ENCODE data around the gene ANKS1B. TPM values are rescaled to one million over a fixed set of nuclear protein-coding genes. Genes with fewer than 3 reads are reported as not detected.

The ANKS1B gene
- total RNA-seq, 1 experiment from 2014 or later: 0.54 TPM

- no peak for TF ChIP-seq POLR2AphosphoS5 (IDR thresholded peaks at IDR 0.05; ENCODE audit: low read depth, low read length)
- TF ChIP-seq, protein P1, sequence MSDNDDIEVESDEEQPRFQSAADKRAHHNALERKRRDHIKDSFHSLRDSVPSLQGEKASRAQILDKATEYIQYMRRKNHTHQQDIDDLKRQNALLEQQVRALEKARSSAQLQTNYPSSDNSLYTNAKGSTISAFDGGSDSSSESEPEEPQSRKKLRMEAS (IDR thresholded peaks at IDR 0.05): no peak
- TF ChIP-seq CTCF (IDR thresholded peaks at IDR 0.05 in 2 of 3, conservative IDR thresholded peaks at IDR 0.05 in 1 of 3; ENCODE audit: borderline replicate concordance in 1 of 3, insufficient read depth in 1 of 3, low read depth in 2 of 3, low read length in 2 of 3): no peak
- TF ChIP-seq ATF3 (IDR thresholded peaks at IDR 0.05): no peak
- no peak for TF ChIP-seq RAD21 (IDR thresholded peaks at IDR 0.05; ENCODE audit: low read depth)
- TF ChIP-seq JUND (IDR thresholded peaks at IDR 0.05): no peak
- TF ChIP-seq SRF (IDR thresholded peaks at IDR 0.05; ENCODE audit: low read depth): no peak
- TF ChIP-seq CBX3 (IDR thresholded peaks at IDR 0.05; ENCODE audit: low read depth): no peak
- no peak for TF ChIP-seq CEBPB (IDR thresholded peaks at IDR 0.05; ENCODE audit: low read depth)
- no peak for TF ChIP-seq ELF1 (IDR thresholded peaks at IDR 0.05; ENCODE audit: borderline replicate concordance, low read depth)
- H3K9ac ChIP-seq (ENCODE audit: low read length): no peak overlapping the region
- ChIA-PET CTCF (no interaction called here), RAD21 (ENCODE audit: low non-redundant PET in 1 of 2, low total read pairs in 2 of 2, uncharacterized antibody in 2 of 2, unreplicated experiment in 2 of 2) (no interaction called here), POLR2A (no interaction called here)
- no peaks in the 10 kb centered on the region for H3K4me1 ChIP-seq (ENCODE audit: control insufficient read depth in 1 of 2, insufficient read depth in 2 of 2, low read length in 2 of 2)
- H3K27ac ChIP-seq (ENCODE audit: low read depth, low read length): no peak overlapping the region
- H3K79me2 ChIP-seq (ENCODE audit: insufficient read depth, low read length): no peaks in the 10 kb centered on the region
- no peak overlapping the region for H3K4me3 ChIP-seq (replicated peaks in 1 of 2; ENCODE audit: low read depth in 1 of 2, low read length in 2 of 2)
- no peak for ATAC-seq
- no TSS peak for BruUV-seq (replicated peaks)
- no peaks in the 10 kb centered on the region for H4K20me1 ChIP-seq (ENCODE audit: insufficient read depth)
- H2AFZ ChIP-seq (ENCODE audit: low read depth, low read length, poor library complexity, severe bottlenecking): no peak overlapping the region
- intact Hi-C loops (cut with micrococcal nuclease): no loop called here
- H3K9me2 ChIP-seq (ENCODE audit: insufficient read depth): no peaks in the 10 kb centered on the region
- H3K36me3 ChIP-seq (ENCODE audit: control insufficient read depth in 1 of 2, insufficient read depth in 2 of 2, low read length in 2 of 2): no peaks in the 10 kb centered on the region
- H3K4me2 ChIP-seq (ENCODE audit: low read length): no peak overlapping the region
- peaks cover 66% of the 10 kb centered on the region for H3K27me3 ChIP-seq (ENCODE audit: insufficient read depth, low read length)
- H3K9me3 ChIP-seq (ENCODE audit: control insufficient read depth in 1 of 2, insufficient read depth in 1 of 2, low read depth in 1 of 2, low read length in 2 of 2): no peaks in the 10 kb centered on the region
- DNase-seq (ENCODE audit: low read depth, low spot score): no peak
These were observed 1204.5 kb downstream of the ANKS1B start for GRCh38 chr12:98780261-98780660.

All from HCT116 (cell line).